Gastroesophageal sphincter (tissue), 4 donors: ENCODE data around the gene HS2ST1. TPM values are rescaled to one million over a fixed set of nuclear protein-coding genes. Genes with fewer than 3 reads are reported as not detected.

Experiments
- ATAC-seq: fragments of 150-250 bp; one replicate; pipeline ENCODE4 v1.9.1; 2016; ENCODE audit warnings: mild to moderate bottlenecking, moderate library complexity
- H3K27ac ChIP-seq, 4 donors: fragments of 200-600 bp; sonication (generic) in 3 of 4; 1 replicate in 3 of 4; 2 replicates in 1 of 4; pipeline ENCODE4 v1.5.1; 2016 to 2019
- H3K27me3 ChIP-seq: fragments of 200-600 bp; sonication (generic); one replicate; pipeline ENCODE4 v1.5.1; 2019
- H3K36me3 ChIP-seq, 2 donors: fragments of 200-600 bp; sonication (generic); one replicate each; pipeline ENCODE4 v1.5.1; 2019; ENCODE audit warnings: control low read depth in 1 of 2
- H3K4me1 ChIP-seq, 3 donors: fragments of 200-600 bp; sonication (generic); 1 replicate in 2 of 3; 2 replicates in 1 of 3; pipeline ENCODE4 v1.5.1; 2016 to 2019; ENCODE audit warnings: control low read depth in 2 of 3
- H3K4me3 ChIP-seq, 2 donors: fragments of 200-600 bp; sonication (generic); one replicate each; pipeline ENCODE4 v1.5.1; 2019; ENCODE audit warnings: mild to moderate bottlenecking in 1 of 2, moderate library complexity in 1 of 2
- H3K9me3 ChIP-seq, 3 donors: fragments of 200-600 bp; sonication (generic); one replicate each; pipeline ENCODE4 v1.5.1; 2017 to 2019; ENCODE audit warnings: control low read depth in 2 of 3
- EP300 ChIP-seq: sonication (generic); formaldehyde crosslinking; IDR thresholded peaks from one replicate; pipeline ENCODE4 v1.6.1; 2017; ENCODE audit warnings: antibody characterized with exemption, mild to moderate bottlenecking
- POLR2A ChIP-seq, 2 donors: fragments of 450-650 bp; IDR thresholded peaks; one replicate each; pipeline ENCODE4 v1.6.1; 2017; ENCODE audit warnings: antibody characterized with exemption in 2 of 2, mild to moderate bottlenecking in 2 of 2, moderate library complexity in 1 of 2
- POLR2AphosphoS5 ChIP-seq: sonication (generic); formaldehyde crosslinking; IDR thresholded peaks from one replicate; pipeline ENCODE4 v1.6.1; 2017; ENCODE audit warnings: antibody characterized with exemption
- WGBS, 2 donors: methylation state at CpG; one replicate each; pipeline ENCODE4 v1.1.5; 2018; ENCODE audit warnings: low coverage in 1 of 2; 5-methylcytosine and 5-hydroxymethylcytosine counted together
- total RNA-seq, 4 donors: library from RNA; depleted of rRNA; stranded (reverse); fragments of >200 nt; gene quantifications; one replicate each; pipeline ENCODE4 v1.1.0, GENCODE V29; 2016
- TF ChIP-seq, protein P1 (sequence below), 4 experiments: fragments of 200-600 bp in 2 of 4; fragments of 450-650 bp in 2 of 4; sonication (generic) in 1 of 4; IDR thresholded peaks; one replicate each; pipeline ENCODE4 v1.5.1; 2017 to 2019; ENCODE audit warnings: antibody characterized with exemption in 4 of 4, mild to moderate bottlenecking in 2 of 4, moderate library complexity in 2 of 4

Gene HS2ST1
- total RNA-seq, 4 donors from 2014 or later = 10.3 to 17.0 (median 11.7) TPM

DNA sequence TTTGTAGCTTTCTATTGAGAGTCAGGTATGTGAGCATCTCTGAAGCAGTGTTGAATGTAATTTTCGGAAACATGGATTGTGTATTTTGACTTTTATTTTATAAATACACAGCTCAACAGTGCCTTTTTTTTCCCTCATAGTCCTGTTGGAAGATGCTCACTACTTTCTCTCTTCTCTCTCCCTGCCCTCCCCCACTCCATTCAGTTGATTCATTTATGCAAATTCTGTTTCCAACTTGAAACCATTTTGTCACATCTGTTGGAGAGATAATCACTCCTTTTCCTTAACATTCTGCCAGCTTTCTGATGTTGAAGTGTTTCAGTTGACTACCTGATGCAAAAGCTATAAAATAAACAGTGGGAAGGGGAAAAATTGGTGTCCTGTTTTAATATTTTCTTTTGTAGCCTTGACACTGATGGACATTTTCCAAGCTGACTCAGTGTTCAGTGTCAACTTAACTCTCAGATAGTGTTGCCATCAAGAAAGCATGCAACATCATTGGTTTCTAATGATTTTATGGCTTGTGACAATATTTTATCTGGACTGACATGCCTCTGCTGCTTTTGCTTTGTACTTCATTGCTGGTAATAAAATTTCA, 194.5 kb downstream of the HS2ST1 start:
- no peaks in the 10 kb centered on the region for H3K27me3 ChIP-seq
- no peaks in the 10 kb centered on the region for H3K4me1 ChIP-seq
- TF ChIP-seq POLR2A (IDR thresholded peaks at IDR 0.05) = no peak
- TF ChIP-seq, protein P1, sequence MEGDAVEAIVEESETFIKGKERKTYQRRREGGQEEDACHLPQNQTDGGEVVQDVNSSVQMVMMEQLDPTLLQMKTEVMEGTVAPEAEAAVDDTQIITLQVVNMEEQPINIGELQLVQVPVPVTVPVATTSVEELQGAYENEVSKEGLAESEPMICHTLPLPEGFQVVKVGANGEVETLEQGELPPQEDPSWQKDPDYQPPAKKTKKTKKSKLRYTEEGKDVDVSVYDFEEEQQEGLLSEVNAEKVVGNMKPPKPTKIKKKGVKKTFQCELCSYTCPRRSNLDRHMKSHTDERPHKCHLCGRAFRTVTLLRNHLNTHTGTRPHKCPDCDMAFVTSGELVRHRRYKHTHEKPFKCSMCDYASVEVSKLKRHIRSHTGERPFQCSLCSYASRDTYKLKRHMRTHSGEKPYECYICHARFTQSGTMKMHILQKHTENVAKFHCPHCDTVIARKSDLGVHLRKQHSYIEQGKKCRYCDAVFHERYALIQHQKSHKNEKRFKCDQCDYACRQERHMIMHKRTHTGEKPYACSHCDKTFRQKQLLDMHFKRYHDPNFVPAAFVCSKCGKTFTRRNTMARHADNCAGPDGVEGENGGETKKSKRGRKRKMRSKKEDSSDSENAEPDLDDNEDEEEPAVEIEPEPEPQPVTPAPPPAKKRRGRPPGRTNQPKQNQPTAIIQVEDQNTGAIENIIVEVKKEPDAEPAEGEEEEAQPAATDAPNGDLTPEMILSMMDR (IDR thresholded peaks at IDR 0.05) = no peak
- TF ChIP-seq EP300 = no peak
- TF ChIP-seq POLR2AphosphoS5 = no peak
- no peak overlapping the region for H3K27ac ChIP-seq
- 84 to 100% methylated on average over 1 of the region's 1 CpG for WGBS, 2 donors
- H3K9me3 ChIP-seq = no peaks in the 10 kb centered on the region
- no peak overlapping the region for H3K4me3 ChIP-seq
- H3K36me3 ChIP-seq = no peaks in the 10 kb centered on the region
- no peak for ATAC-seq

DNA sequence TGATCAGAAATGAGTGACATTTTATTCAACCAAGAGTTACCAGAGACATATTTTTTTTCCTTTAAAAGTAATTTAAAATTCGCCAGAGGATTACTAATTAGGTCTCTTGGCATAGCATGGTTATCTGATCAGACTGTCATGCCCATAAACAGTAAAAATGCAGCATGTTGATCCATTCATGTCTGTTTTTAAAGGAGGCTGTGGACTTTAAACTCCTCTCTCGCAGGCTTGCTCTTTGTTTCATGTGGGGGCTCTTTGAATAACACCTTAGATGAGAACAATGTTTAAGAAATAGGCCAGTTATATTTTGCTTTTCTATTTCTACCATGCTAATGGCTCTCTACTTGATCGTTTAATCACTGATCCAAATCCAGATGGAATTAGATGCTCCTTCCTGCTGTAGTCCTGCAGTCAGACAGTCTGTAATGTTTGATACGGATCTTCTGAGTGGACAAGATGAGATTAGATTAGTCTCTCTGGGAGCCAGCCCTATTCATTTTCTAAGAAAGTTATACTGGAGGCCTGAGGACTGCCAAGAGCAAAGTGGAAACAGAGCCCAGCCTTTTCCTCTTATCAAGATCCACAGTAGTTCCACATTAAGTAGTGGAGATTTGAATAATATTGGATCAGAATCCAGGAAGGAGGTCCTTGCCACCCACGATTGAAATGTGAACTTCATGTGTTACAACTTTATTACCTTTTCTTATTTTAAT, 197.4 kb downstream of the HS2ST1 start:
- Histone ChIP-seq H3K4me1 (no peaks in the 10 kb centered on the region), H3K9me3 (no peaks in the 10 kb centered on the region), H3K27ac (no peak overlapping the region), H3K36me3 (no peaks in the 10 kb centered on the region), H3K27me3 (no peaks in the 10 kb centered on the region), H3K4me3 (no peak overlapping the region)
- TF ChIP-seq, protein P1 (IDR thresholded peaks at IDR 0.05) = no peak
- TF ChIP-seq POLR2A (IDR thresholded peaks at IDR 0.05) (no peak), POLR2AphosphoS5 (no peak), EP300 (no peak)
- WGBS, 2 donors = 53 to 77% methylated on average over 5 of the region's 5 CpGs
- ATAC-seq = no peak

DNA sequence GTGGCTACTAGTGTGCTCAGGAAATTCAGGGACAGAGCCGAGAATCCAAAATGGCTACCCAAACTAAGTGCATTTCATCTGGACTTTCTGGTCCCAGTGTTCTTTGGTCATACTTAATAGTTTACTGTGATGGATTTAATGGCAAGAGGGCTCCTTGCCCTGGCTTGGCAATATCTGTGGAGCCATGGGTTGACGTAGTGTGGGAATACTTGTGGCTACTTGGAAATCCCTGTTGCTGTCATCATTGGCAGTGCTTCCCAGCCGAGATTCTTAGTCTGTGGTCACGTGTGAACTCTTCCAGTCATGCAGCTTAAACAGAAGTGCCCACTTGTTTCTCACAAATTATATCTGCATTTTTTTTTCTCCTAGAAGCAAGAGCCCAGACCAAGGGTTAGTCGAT, 198.9 kb downstream of the HS2ST1 start:
- WGBS, 2 donors = 82 to 86% methylated on average over 2 to 5 of the region's 5 CpGs
- Histone ChIP-seq H3K36me3 (no peaks in the 10 kb centered on the region), H3K9me3 (no peaks in the 10 kb centered on the region), H3K4me3 (no peak overlapping the region), H3K27ac (no peak overlapping the region), H3K4me1 (no peaks in the 10 kb centered on the region), H3K27me3 (no peaks in the 10 kb centered on the region)
- ATAC-seq = no peak
- TF ChIP-seq, protein P1 (IDR thresholded peaks at IDR 0.05) = no peak
- TF ChIP-seq EP300 (no peak), POLR2AphosphoS5 (no peak), POLR2A (IDR thresholded peaks at IDR 0.05) (no peak)

DNA sequence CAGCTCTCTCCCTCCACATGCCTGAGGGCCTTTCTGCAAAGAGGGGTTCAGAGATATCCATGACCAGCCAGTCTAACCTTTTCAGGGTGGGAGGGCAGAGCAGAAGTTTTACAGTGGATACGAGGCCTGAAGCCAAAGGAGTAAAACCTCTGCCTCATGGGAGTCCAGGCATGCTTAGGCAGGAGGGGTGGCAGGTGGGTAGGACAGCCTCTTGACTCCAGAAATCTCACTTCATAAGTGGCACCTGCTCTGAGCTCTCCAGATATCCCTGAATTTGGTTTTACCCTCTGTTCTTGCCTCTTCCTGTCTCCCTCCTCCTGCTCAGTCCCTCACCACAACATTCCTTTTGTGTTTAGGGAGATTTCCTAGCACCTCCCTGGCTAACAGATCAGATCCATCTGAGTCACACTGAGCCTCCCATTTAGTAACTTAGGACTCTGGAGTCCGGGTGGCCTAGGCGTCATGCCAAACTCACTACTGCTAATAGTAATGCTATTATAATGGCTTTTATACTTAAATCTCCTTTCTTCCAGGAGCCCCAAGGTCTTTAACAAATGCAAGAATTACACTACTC, 201.0 kb downstream of the HS2ST1 start:
- Histone ChIP-seq H3K36me3 (no peaks in the 10 kb centered on the region), H3K4me3 (no peak overlapping the region), H3K4me1 (no peaks in the 10 kb centered on the region), H3K27me3 (no peaks in the 10 kb centered on the region), H3K9me3 (no peaks in the 10 kb centered on the region), H3K27ac (no peak overlapping the region)
- ATAC-seq = no peak
- no peak for TF ChIP-seq EP300
- TF ChIP-seq POLR2A (IDR thresholded peaks at IDR 0.05) = no peak
- TF ChIP-seq, protein P1 (IDR thresholded peaks at IDR 0.05) = no peak
- no peak for TF ChIP-seq POLR2AphosphoS5
- WGBS, 2 donors = 38% methylated on average over 2 of the region's 3 CpGs; no CpG with 5 or more reads in 1 of the 2 donors
